Stimulated activated CD8-positive, alpha-beta memory T cell treated with anti-CD3 and anti-CD28 coated beads, Interleukin-2, amount 100 ng/mL, for 1 hour (primary cell): ENCODE data around the gene FAM171A1.
"Not testable (repeated sequence)": the region's sequence is repeated elsewhere in the genome, so short reads cannot be mapped to it uniquely, and the experiment has no call there.

Experiments used
- DNase-seq, 2 donors: peaks; one replicate each; pipeline ENCODE4 v3.0.0-alpha.2; 2020; ENCODE audit warnings: low read depth in 2 of 2

FAM171A1 gene

DNA sequence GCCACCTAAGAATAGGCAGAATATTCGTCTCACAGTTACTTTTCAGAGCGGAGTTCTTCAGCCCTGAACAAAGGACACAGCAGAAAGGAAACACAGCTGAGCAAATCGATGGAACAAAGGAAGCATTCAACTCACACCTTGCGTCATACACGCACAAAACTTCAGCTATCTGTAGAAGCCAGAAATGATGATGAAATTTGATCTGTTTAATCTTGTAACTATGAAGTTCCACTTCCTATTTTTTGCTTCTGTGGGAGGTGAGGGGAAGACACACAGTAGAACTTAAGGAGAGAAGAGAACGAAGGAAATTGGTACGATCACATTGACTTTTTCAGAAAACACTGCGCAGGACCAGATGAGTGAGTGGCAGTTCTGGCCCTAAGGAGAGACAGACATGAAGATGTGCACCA is 26.2 kb downstream of the FAM171A1 start:
- no peak for DNase-seq

- no peak for DNase-seq
Observed at GRCh38 chr10:15344256-15344875, 26.7 kb downstream of the FAM171A1 start.

DNA sequence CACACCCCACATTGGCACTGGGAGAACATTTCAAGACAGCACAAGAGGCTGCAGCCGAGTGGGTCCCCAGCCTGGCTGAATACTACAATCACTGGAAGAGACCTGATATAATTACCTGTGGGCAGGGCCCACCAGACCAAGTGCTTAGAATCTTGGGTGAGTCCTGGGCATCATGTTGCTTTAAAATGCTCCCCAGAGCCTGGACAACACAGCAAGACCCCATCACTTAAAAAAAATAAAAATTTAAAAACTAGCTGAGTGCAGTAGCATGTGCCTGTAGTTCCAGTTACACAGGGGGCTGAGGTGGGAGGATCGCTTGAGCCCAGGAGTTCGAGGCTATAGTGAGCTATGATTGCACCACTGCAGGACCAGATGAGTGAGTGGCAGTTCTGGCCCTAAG is 28.1 kb downstream of the FAM171A1 start:
- DNase-seq: no peak

DNA sequence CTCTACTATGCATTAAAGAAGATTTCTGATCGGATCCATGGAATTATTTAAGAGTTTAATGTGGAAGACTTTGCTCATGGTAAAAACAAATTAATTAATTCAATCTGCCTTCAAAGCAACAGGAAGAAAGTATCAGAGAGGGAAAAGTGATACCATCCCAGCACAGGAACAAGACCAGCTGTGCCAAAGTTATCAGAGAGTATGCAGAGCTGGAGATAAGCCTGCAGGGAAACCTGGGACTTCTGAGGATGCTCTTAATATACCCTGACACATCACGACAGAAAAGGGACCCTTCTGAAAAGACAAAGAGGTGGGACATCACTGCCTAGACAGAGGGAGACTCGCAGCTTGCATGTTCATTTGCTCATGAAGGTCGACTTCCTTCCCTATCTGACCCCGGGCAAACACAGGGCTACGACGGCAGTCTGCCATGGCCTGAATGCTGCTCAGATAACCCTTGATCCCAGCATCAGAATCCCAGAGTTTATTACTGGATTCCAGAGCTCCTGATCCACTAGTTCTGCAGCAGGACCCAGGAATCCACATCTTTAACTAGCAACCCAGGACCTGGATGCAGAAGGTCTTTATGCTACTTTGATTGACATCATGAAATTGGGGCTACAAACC is 29.5 kb downstream of the FAM171A1 start:
- no peak for DNase-seq

DNA sequence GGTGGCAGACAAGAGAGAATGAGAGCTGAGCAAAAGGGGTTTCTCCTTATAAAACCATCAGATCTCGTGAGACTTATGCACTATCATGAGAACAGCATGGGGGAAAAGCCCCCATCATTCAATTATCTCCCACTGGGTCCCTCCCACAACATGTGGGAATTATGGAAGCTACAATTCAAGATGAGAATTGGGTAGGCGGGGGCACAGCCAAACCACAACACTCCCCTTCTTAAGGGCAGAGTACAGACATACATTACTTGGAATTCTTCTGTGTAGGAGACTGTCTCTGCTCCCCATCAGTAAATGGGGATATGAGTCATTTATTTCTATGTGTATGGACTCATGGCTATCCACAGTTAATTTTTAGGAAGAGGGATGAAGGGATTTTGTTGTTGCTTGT is 31.2 kb downstream of the FAM171A1 start:
- no peak for DNase-seq

- not testable (repeated sequence) for DNase-seq
Observed at GRCh38 chr10:15337441-15337923, 33.6 kb downstream of the FAM171A1 start.

GRCh38 chr10:15336211-15336610 is 34.9 kb downstream of the FAM171A1 start:
- DNase-seq: no peak

GRCh38 chr10:15335508-15335907 is 35.6 kb downstream of the FAM171A1 start:
- no peak for DNase-seq

GRCh38 chr10:15334650-15335323 is 36.3 kb downstream of the FAM171A1 start:
- no peak for DNase-seq

GRCh38 chr10:15333909-15334649 is 37.0 kb downstream of the FAM171A1 start:
- DNase-seq: no peak

DNA sequence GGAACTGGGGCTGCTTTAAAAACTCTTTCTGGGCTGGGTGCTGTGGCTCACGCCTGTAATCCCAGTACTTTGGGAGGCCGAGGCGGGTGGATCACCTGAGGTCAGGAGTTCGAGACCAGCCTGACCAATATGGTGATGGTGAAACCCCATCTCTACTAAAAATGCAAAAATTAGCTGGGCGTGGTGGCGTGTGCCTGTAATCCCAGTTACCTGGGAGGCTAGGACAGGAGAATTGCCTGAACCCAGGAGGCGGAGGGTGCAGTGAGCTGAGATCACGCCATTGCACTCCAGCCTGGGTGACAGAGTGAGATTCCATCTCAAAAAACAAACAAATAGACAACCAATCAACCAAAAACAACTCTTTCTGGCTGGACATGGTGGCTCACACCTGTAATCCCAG is 37.9 kb downstream of the FAM171A1 start:
- DNase-seq: not testable (repeated sequence)

GRCh38 chr10:15331461-15331860 is 39.6 kb downstream of the FAM171A1 start:
- no peak for DNase-seq

- DNase-seq: no peak
Observed at GRCh38 chr10:15329437-15329836, 41.7 kb downstream of the FAM171A1 start.

DNA sequence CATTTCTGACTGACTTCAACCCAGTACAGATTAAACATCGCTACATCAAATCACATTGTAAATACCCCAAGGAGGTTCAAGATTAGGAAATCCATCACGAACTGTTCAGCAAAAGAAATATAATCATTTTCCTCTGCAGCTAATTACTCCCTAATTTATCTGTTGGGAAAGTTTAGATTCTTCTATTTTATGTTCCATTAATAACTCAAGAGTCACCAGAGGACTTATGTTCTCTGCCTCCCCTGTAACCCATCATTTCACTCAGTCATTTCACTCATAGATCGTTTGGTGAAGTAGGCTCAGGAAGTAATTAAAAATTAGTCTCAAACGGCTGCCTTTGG is 45.2 kb downstream of the FAM171A1 start:
- no peak for DNase-seq

GRCh38 chr10:15325243-15325943 is 45.7 kb downstream of the FAM171A1 start:
- DNase-seq: no peak

DNA sequence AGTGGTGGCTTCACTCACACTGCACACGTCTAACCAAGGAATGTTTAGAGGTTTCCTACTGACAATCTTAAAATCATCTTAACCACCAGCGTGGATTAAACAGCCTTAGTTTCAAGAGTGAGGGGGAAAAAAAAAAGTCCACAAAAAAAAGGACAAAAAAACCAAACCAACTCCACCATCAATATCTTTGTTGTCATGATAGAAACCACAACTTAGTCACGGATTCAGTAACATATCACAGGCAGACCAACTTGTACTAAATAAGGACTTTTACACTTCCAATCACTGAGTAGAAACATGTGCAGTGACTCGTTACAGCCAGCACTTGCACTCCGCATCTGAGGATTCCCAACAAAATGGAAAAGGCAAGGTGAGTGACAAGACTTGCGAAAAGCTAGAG is 46.5 kb downstream of the FAM171A1 start:
- no peak for DNase-seq

DNA sequence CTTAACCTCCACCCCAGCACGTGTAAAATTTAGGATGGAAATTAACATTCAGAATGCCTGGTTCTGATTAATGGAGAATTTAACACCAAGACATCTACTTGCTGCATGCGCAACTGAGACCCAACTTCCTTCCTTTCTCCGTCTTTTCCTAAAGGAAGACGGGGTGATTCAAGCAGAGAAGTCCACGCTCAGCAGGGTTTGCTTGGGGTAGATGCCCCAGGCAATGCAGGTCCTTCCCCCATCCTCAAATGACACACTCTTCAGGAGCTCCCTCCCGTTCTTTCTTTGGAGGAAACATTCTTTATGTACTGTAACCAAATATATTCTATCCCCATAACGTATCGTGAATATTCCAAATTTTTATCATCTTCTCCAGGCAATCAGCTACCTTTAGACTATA is 47.0 kb downstream of the FAM171A1 start:
- no peak for DNase-seq

GRCh38 chr10:15322356-15322755 is 48.7 kb downstream of the FAM171A1 start:
- DNase-seq: no peak

GRCh38 chr10:15321431-15322341 is 49.4 kb downstream of the FAM171A1 start:
- DNase-seq: no peak

GRCh38 chr10:15320522-15321203 is 50.4 kb downstream of the FAM171A1 start:
- DNase-seq: no peak
